Peyer's patch (tissue), 4 donors: ENCODE results near the gene HGD. TPM values are rescaled to one million over a fixed set of nuclear protein-coding genes. Genes with fewer than 3 reads are reported as not detected.

Source experiments
- DNase-seq, 3 donors: peaks; one replicate each; pipeline ENCODE4 v3.0.0-alpha.2; 2017 to 2019
- H3K27ac ChIP-seq, 4 donors: fragments of 200-600 bp; sonication (generic); one replicate each; pipeline ENCODE4 v1.5.1; 2016 to 2019
- H3K27me3 ChIP-seq, 2 donors: fragments of 200-600 bp; sonication (generic); one replicate each; pipeline ENCODE4 v1.5.1; 2019
- H3K36me3 ChIP-seq, 3 donors: fragments of 200-600 bp; sonication (generic); one replicate each; pipeline ENCODE4 v1.5.1; 2016 to 2019
- H3K4me1 ChIP-seq, 4 donors: fragments of 200-600 bp; sonication (generic); one replicate each; pipeline ENCODE4 v1.5.1; 2016 to 2019
- H3K4me3 ChIP-seq, 4 donors: fragments of 200-600 bp; sonication (generic); 1 replicate in 3 of 4; 2 replicates in 1 of 4; pipeline ENCODE4 v1.5.1; 2016 to 2019; ENCODE audit warnings: mild to moderate bottlenecking in 1 of 4
- H3K9me3 ChIP-seq, 4 donors: fragments of 200-600 bp; sonication (generic); one replicate each; pipeline ENCODE4 v1.5.1; 2016 to 2019; ENCODE audit warnings: mild to moderate bottlenecking in 1 of 4
- CTCF ChIP-seq, 6 experiments: fragments of 450-650 bp in 4 of 6; fragments of 200-600 bp in 2 of 6; sonication (generic) in 1 of 6; IDR thresholded peaks; one replicate each; pipeline ENCODE4 v1.5.1; 2017 to 2019; ENCODE audit warnings: antibody characterized with exemption in 6 of 6, mild to moderate bottlenecking in 3 of 6, moderate library complexity in 1 of 6
- POLR2A ChIP-seq, 2 donors: fragments of 450-650 bp; IDR thresholded peaks; one replicate each; pipeline ENCODE4 v1.5.1; 2017; ENCODE audit warnings: antibody characterized with exemption in 2 of 2, mild to moderate bottlenecking in 2 of 2, moderate library complexity in 2 of 2
- total RNA-seq, 4 donors: library from RNA; depleted of rRNA; stranded (reverse); fragments of >200 nt; gene quantifications; one replicate each; pipeline ENCODE4 v1.1.0, GENCODE V29; 2016

The HGD gene
- total RNA-seq, 4 donors from 2014 or later, result 14.9 to 140 (median 99.8) TPM

GRCh38 chr3:120650311-120650710 lies 31.7 kb downstream of the HGD start:
- TF ChIP-seq POLR2A (IDR thresholded peaks at IDR 0.05) (no peak), CTCF (IDR thresholded peaks at IDR 0.05) (no peak)
- no peak for DNase-seq
- Histone ChIP-seq H3K4me1 (no peaks in the 10 kb centered on the region), H3K36me3 (peaks cover 0 to 10% (median 0%) of the 10 kb centered on the region in 3 donors), H3K27ac (no peak overlapping the region), H3K27me3 (no peaks in the 10 kb centered on the region), H3K4me3 (no peak overlapping the region), H3K9me3 (no peaks in the 10 kb centered on the region)

DNA sequence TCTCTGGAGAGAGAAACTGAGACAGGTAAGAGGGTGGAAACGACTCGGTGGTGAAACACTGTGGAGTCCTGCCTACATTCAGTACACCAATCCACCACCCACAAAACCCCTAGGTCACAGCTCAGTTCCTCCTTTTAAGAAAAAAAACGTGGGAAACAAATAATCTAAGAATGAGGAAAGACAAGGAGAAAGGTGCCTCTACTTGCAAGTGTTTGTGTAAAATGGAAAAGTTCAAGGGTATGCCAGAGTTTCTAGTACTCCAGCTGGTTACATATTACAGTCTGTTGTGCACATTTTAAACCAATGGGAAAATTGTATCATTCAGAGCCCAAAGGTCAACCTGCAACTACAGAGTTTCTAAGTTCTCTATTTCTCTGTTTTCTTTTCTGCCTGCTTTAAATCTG lies 32.2 kb downstream of the HGD start:
- Histone ChIP-seq H3K4me1 (no peaks in the 10 kb centered on the region), H3K36me3 (peaks cover 0 to 7% (median 0%) of the 10 kb centered on the region in 3 donors), H3K27me3 (no peaks in the 10 kb centered on the region), H3K27ac (no peak overlapping the region), H3K9me3 (no peaks in the 10 kb centered on the region), H3K4me3 (no peak overlapping the region)
- DNase-seq, result no peak
- TF ChIP-seq CTCF (IDR thresholded peaks at IDR 0.05), result no peak
- TF ChIP-seq POLR2A (IDR thresholded peaks at IDR 0.05), result no peak

DNA sequence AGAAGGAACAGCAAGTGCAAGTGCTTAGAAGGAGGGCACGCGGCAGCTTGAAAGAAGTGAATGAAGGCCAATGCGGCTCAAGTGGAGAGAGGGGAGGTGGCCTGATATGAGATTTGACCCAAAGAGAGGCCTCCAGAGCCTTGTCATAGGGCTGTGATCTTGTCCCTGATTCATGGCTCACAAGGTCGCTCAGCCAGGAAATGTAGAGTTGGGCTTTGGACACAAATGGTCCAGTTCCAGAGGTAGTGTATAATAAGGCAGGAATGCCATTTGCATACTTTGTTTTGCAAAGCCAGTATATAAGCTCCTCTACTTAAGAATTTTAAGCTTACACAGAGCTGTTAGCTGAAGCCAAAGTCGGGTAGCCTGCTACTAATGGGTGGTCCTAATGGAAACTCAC lies 33.7 kb downstream of the HGD start:
- Histone ChIP-seq H3K4me3 (no peak overlapping the region), H3K36me3 (peaks cover 0 to 4% (median 0%) of the 10 kb centered on the region in 3 donors), H3K27ac (no peak overlapping the region), H3K4me1 (no peaks in the 10 kb centered on the region), H3K9me3 (no peaks in the 10 kb centered on the region), H3K27me3 (no peaks in the 10 kb centered on the region)
- TF ChIP-seq POLR2A (IDR thresholded peaks at IDR 0.05) (no peak), CTCF (IDR thresholded peaks at IDR 0.05) (no peak)
- no peak for DNase-seq

- H3K36me3 ChIP-seq, result no peaks in the 10 kb centered on the region
- H3K27me3 ChIP-seq, result no peaks in the 10 kb centered on the region
- no peak for DNase-seq
- no peaks in the 10 kb centered on the region for H3K4me1 ChIP-seq
- no peaks in the 10 kb centered on the region for H3K9me3 ChIP-seq
- no peak overlapping the region for H3K27ac ChIP-seq
- no peak overlapping the region for H3K4me3 ChIP-seq
- no peak for TF ChIP-seq POLR2A (IDR thresholded peaks at IDR 0.05)
Observed at GRCh38 chr3:120646771-120647432, 35.1 kb downstream of the HGD start.

DNA sequence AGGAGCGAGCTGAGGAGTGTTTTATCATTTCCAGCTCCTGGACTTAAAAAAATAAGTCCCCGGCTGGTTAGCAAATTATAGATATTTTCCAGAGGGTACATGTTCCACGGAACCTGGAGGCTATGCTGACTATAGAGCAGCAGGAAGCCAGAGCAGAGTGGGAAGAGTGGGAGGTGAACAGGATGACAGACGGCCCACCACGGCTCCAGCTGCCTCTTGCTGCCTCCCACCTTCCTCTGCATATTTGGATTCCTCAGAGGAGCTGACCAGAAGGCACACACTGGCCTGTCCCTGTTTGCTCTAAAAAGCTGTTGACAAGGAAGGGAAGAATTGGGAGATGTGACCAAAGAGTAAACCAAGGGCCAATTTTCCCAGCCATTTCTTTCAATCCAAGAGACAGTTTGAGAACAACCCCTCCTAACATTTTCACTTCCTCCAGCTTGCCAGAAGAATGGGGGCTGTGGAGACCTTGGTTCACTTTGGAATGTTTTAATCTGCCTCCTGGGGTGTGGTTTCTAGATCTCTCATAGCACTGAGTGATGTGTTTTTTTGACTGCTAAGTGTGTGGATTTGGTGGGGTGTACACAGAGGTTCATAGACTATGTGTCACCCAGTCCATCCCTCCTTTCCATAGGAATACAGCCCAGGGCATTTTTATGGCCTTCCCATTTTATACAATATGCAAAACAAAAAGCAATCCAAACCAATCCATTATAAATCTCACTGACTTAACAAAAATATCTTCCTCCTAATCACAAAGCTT lies 36.8 kb downstream of the HGD start:
- TF ChIP-seq CTCF (IDR thresholded peaks at IDR 0.05) (no peak), POLR2A (IDR thresholded peaks at IDR 0.05) (no peak)
- H3K27ac ChIP-seq, result no peak overlapping the region

DNA sequence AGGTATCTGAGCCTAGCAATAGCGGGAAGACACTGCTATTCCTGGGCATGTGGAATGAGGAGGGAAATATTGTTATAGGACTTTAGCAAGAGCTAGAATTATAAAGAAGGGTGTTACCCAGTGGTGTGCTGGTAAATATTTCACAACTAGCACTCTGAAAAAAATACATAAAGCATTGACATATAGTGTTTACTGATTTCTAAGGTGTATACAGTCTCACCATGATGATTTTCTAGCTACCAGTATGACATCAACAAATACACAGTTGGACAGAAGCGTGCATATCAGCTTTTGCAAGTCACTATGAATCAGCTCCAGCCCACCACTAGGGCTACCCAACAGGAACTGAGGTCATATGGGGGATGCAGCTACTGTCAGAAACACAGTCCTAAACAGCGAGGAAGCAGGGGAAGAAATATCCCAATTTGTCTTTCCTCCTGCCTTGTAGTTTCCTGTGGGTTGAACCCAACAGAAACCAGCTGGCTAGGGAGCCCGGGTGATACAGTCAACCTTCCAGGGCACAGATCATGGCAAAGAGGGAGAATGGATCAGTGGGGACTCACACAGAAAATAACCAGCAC lies 39.6 kb downstream of the HGD start:
- no peak for TF ChIP-seq CTCF (IDR thresholded peaks at IDR 0.05)
- no peak overlapping the region for H3K4me3 ChIP-seq
- no peaks in the 10 kb centered on the region for H3K4me1 ChIP-seq
- H3K27me3 ChIP-seq, result no peaks in the 10 kb centered on the region
- no peaks in the 10 kb centered on the region for H3K9me3 ChIP-seq
- no peaks in the 10 kb centered on the region for H3K36me3 ChIP-seq
- no peak overlapping the region for H3K27ac ChIP-seq
- no peak for DNase-seq

More for the DNA sequence above, 36.8 kb downstream of the HGD start:
- DNase-seq, result no peak
- Histone ChIP-seq H3K36me3 (no peaks in the 10 kb centered on the region), H3K27me3 (no peaks in the 10 kb centered on the region), H3K4me1 (no peaks in the 10 kb centered on the region), H3K9me3 (no peaks in the 10 kb centered on the region), H3K4me3 (no peak overlapping the region)
